Panc1 (cell line): ENCODE measurements around the gene BCO1.

Experiments
- CTCF ChIP-seq: fragments of 450-650 bp; IDR thresholded peaks from 2 replicates; pipeline ENCODE4 v1.5.1; 2017; ENCODE audit warnings: mild to moderate bottlenecking
- POLR2AphosphoS5 ChIP-seq: IDR thresholded peaks from 2 replicates; pipeline ENCODE4 v1.6.1; 2012; ENCODE audit warnings: mild to moderate bottlenecking, low read depth, low read length, moderate library complexity
- REST ChIP-seq, 2 experiments: IDR thresholded peaks; 2 replicates each; pipeline ENCODE4 v1.6.1; 2011 to 2012; ENCODE audit warnings: low read depth in 2 of 2, control low read depth in 1 of 2, low read length in 1 of 2, mild to moderate bottlenecking in 1 of 2, moderate library complexity in 1 of 2; ENCODE audit not compliant: insufficient read depth in 1 of 2
- SIN3A ChIP-seq: IDR thresholded peaks from 2 replicates; pipeline ENCODE4 v1.6.1; 2012; ENCODE audit warnings: low read depth, mild to moderate bottlenecking, low read length, moderate library complexity, borderline replicate concordance; ENCODE audit not compliant: insufficient read depth
- TCF7L2 ChIP-seq: IDR thresholded peaks from 2 replicates; pipeline ENCODE4 v1.6.1; 2011; ENCODE audit warnings: mild to moderate bottlenecking, low read depth, low read length, inconsistent platforms

GRCh38 chr16:81329947-81330346 lies 91.5 kb downstream of the BCO1 start:
- no peak for TF ChIP-seq CTCF
- TF ChIP-seq TCF7L2: no peak
- TF ChIP-seq POLR2AphosphoS5: no peak
- TF ChIP-seq REST (IDR thresholded peaks at IDR 0.05; ENCODE audit: insufficient read depth in 1 of 2, low read depth in 2 of 2, low read length in 1 of 2): no peak
- no peak for TF ChIP-seq SIN3A
